ENCODE measurements around the gene TMEM88.

GRCh38 chr17:7841396-7841914 is 13.4 kb upstream of the TMEM88 start:
- TF ChIP-seq POLR2AphosphoS5 (IDR thresholded peaks at IDR 0.05; ENCODE audit: insufficient read depth, low read depth, low read length) (no peak), EZH2 (IDR thresholded peaks at IDR 0.05; ENCODE audit: borderline replicate concordance, low read depth, low read length, severe bottlenecking) (no peak), POLR2A (IDR thresholded peaks at IDR 0.05; ENCODE audit: low read depth, low read length) (peak; percentile 53), MAX (IDR thresholded peaks at IDR 0.05; ENCODE audit: insufficient read depth, insufficient read length) (peak; percentile 70), FOS (IDR thresholded peaks at IDR 0.05; ENCODE audit: borderline replicate concordance, insufficient read depth, low read length) (peak; percentile 51), CTCF (IDR thresholded peaks at IDR 0.05; ENCODE audit: extremely low read depth in 1 of 2, insufficient read depth in 1 of 2, low read depth in 1 of 2, low read length in 2 of 2) (peak in 1 of 2 donors; percentile 10)

Measured in endothelial cell of umbilical vein (primary cell).